ENCODE measurements around the gene AGMO.
"Not testable (repeated sequence)": the region's sequence is repeated elsewhere in the genome, so short reads cannot be mapped to it uniquely, and the experiment has no call there.

Gene AGMO

GRCh38 chr7:15556339-15557105, 5.3 kb downstream of the AGMO start:
- no peak overlapping the region for H3K4me3 ChIP-seq (ENCODE audit: low read depth, low read length)
- TF ChIP-seq, protein P1, sequence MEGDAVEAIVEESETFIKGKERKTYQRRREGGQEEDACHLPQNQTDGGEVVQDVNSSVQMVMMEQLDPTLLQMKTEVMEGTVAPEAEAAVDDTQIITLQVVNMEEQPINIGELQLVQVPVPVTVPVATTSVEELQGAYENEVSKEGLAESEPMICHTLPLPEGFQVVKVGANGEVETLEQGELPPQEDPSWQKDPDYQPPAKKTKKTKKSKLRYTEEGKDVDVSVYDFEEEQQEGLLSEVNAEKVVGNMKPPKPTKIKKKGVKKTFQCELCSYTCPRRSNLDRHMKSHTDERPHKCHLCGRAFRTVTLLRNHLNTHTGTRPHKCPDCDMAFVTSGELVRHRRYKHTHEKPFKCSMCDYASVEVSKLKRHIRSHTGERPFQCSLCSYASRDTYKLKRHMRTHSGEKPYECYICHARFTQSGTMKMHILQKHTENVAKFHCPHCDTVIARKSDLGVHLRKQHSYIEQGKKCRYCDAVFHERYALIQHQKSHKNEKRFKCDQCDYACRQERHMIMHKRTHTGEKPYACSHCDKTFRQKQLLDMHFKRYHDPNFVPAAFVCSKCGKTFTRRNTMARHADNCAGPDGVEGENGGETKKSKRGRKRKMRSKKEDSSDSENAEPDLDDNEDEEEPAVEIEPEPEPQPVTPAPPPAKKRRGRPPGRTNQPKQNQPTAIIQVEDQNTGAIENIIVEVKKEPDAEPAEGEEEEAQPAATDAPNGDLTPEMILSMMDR (IDR thresholded peaks at IDR 0.05; ENCODE audit: insufficient read depth, low read depth, low read length, missing control alignments): no peak
- no peak for DNase-seq (ENCODE audit: low read depth)

DNA sequence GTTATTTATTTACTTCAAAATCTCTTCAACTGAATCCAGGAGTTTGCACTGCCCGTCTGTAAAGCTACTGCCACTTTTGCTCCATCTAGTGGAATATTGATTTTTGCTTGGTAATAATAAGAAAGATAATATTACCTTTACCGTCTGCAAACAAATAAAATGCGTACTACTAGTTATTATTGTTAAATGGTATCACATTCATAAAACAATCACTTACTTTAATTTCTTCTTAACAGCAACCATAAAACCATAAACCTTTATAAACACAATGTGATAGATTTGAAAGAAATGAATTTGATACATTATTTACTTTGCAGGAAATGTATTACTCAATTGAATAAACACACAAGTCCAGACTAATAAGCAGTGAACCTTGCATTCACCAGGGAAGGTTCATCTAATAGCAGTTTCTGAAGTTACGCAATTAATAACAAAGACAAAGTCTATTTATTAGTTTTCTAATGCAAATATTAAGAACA, 6.4 kb downstream of the AGMO start:
- TF ChIP-seq, protein P1 (IDR thresholded peaks at IDR 0.05; ENCODE audit: insufficient read depth, low read depth, low read length, missing control alignments): no peak
- H3K4me3 ChIP-seq (ENCODE audit: low read depth, low read length): no peak overlapping the region
- DNase-seq (ENCODE audit: low read depth): no peak

DNA sequence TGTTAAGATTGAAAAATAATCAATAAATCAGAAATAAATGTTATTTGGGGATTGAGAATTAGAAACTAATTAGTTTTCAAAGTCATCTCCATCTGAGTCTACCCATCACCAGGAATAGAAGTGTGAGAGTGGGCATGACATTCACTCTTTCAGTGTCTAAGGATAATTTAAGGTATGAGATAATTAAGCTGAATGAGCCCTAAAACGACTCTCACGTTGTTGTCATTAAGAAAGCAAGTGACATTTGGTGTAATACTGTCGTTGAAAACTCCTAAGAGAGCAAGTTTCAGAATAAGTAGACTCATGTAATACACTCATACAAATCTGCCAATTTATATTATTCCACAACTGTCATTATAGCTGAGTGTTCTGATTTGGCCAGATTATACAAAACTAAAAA, 7.1 kb downstream of the AGMO start:
- no peak overlapping the region for H3K4me3 ChIP-seq (ENCODE audit: low read depth, low read length)
- TF ChIP-seq, protein P1 (IDR thresholded peaks at IDR 0.05; ENCODE audit: insufficient read depth, low read depth, low read length, missing control alignments): no peak
- DNase-seq (ENCODE audit: low read depth): no peak

DNA sequence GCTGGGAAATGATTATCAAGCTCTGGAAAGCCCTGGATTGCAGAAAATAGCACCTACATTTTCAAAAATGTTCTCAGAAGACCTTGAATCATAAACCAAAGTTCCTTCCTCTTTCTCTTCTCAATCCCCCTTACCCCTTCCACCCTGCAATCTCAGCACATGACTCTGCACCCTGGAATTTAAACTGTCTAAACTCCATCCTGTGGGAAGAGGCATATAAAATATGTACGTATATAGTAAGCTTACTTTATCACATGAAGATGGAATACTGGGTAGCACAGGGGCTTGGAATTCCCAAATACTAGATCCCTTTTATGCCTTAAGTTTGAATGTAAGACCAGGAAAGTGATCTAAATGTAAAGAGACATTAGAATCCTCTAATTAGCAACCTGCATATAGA, 7.7 kb downstream of the AGMO start:
- DNase-seq (ENCODE audit: low read depth): no peak
- H3K4me3 ChIP-seq (ENCODE audit: low read depth, low read length): no peak overlapping the region
- TF ChIP-seq, protein P1 (IDR thresholded peaks at IDR 0.05; ENCODE audit: insufficient read depth, low read depth, low read length, missing control alignments): no peak

- not testable (repeated sequence) for DNase-seq (ENCODE audit: low read depth); H3K4me3 ChIP-seq (ENCODE audit: low read depth, low read length)
Measured at GRCh38 chr7:15547320-15547719, 14.5 kb downstream of the AGMO start.

DNA sequence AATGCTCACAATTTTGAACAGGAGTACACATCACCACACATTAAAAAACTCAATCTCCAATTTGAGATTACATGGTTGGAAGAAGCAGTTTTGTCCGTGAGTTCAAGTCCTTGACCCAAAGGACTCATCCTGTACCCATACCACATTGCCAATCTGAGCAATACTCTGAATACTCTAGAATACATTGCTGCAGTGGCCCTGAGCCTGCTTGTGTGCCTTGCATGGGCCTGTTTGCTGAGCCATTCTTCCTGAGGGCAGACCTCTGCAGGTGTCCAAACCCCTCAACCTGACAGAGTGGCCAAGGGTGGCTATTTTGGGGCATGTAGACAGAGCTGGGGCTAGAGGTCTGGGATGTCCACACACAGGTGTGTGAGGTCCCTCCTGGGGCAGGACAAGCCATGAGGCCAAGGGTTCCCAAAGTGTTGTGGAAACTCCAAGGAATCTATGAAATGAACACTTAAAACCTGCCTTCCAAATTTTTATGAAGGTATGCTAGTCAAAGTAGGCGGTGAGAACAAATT, 15.5 kb downstream of the AGMO start:
- no peak for DNase-seq (ENCODE audit: low read depth)
- TF ChIP-seq, protein P1 (IDR thresholded peaks at IDR 0.05; ENCODE audit: insufficient read depth, low read depth, low read length, missing control alignments): no peak
- no peak overlapping the region for H3K4me3 ChIP-seq (ENCODE audit: low read depth, low read length)

GRCh38 chr7:15544050-15544449, 17.8 kb downstream of the AGMO start:
- H3K4me3 ChIP-seq (ENCODE audit: low read depth, low read length): no peak overlapping the region
- no peak for DNase-seq (ENCODE audit: low read depth)
- TF ChIP-seq, protein P1 (IDR thresholded peaks at IDR 0.05; ENCODE audit: insufficient read depth, low read depth, low read length, missing control alignments): no peak
